GM23338 (cell line): ENCODE measurements around the gene PSPH. TPM values are rescaled to one million over a fixed set of nuclear protein-coding genes. Genes with fewer than 3 reads are reported as not detected.

ENCODE experiments used
- ATAC-seq: fragments of 200-7000 bp; cut with Tn5 transposase; 3 replicates; pipeline ENCODE4 v1.9.1; 2020
- DNase-seq: peaks from one replicate; pipeline ENCODE4 v3.0.0-alpha.2; 2015; ENCODE audit warnings: low spot score
- H2AFZ ChIP-seq: fragments of 200-600 bp; sonication (generic); 2 replicates; pipeline ENCODE4 v1.8.0; 2016; ENCODE audit warnings: antibody characterized with exemption, mild to moderate bottlenecking, moderate library complexity
- H3F3A ChIP-seq: fragments of 200-600 bp; sonication (generic); replicated peaks from 2 replicates; pipeline ENCODE4 v1.8.0; 2017; ENCODE audit warnings: antibody characterized with exemption, mixed run types, low read depth
- H3K27ac ChIP-seq: fragments of 200-600 bp; sonication (generic); 2 replicates; pipeline ENCODE4 v1.6.1; 2016; ENCODE audit warnings: low read depth
- H3K27me3 ChIP-seq: fragments of 200-600 bp; sonication (generic); 2 replicates; pipeline ENCODE4 v1.8.0; 2016; ENCODE audit warnings: mild to moderate bottlenecking, mixed run types, moderate library complexity; ENCODE audit not compliant: insufficient read depth
- H3K36me3 ChIP-seq: fragments of 200-600 bp; sonication (generic); 2 replicates; pipeline ENCODE4 v1.8.0; 2016; ENCODE audit warnings: mild to moderate bottlenecking; ENCODE audit not compliant: insufficient read depth
- H3K4me1 ChIP-seq: fragments of 200-600 bp; sonication (generic); 2 replicates; pipeline ENCODE4 v1.8.0; 2016; ENCODE audit warnings: mild to moderate bottlenecking, moderate library complexity; ENCODE audit not compliant: insufficient read depth
- H3K4me2 ChIP-seq: fragments of 200-600 bp; sonication (generic); 2 replicates; pipeline ENCODE4 v1.7.1; 2017; ENCODE audit warnings: mixed run types
- H3K4me3 ChIP-seq: fragments of 200-600 bp; sonication (generic); 2 replicates; pipeline ENCODE4 v1.6.1; 2016; ENCODE audit warnings: mixed run types
- H3K79me2 ChIP-seq: fragments of 200-600 bp; sonication (generic); replicated peaks from 2 replicates; pipeline ENCODE4 v1.8.0; 2017; ENCODE audit warnings: mild to moderate bottlenecking; ENCODE audit not compliant: insufficient read depth
- H3K9me2 ChIP-seq: fragments of 200-600 bp; sonication (generic); 2 replicates; pipeline ENCODE4 v1.8.0; 2017; ENCODE audit not compliant: insufficient read depth
- H4K20me1 ChIP-seq: fragments of 200-600 bp; sonication (generic); replicated peaks from 2 replicates; pipeline ENCODE4 v1.8.0; 2017; ENCODE audit warnings: mild to moderate bottlenecking; ENCODE audit not compliant: insufficient read depth
- H3K27ac Mint-ChIP-seq: 2 replicates; pipeline ENCODE4 v1.8.0; 2020; ENCODE audit warnings: inconsistent platforms, mild to moderate bottlenecking, moderate library complexity, mixed read lengths
- H3K27me3 Mint-ChIP-seq: 3 replicates; pipeline ENCODE4 v1.8.0; 2022; ENCODE audit warnings: low read depth, mild to moderate bottlenecking, moderate library complexity, mixed read lengths, inconsistent platforms; ENCODE audit not compliant: insufficient read depth, poor library complexity
- H3K36me3 Mint-ChIP-seq: 3 replicates; pipeline ENCODE4 v1.8.0; 2021; ENCODE audit warnings: low read depth, mild to moderate bottlenecking, inconsistent platforms, moderate library complexity, mixed read lengths
- H3K4me1 Mint-ChIP-seq: 3 replicates; pipeline ENCODE4 v1.8.0; 2020; ENCODE audit warnings: mild to moderate bottlenecking, inconsistent platforms, mixed read lengths
- H3K4me3 Mint-ChIP-seq: 3 replicates; pipeline ENCODE4 v1.8.0; 2021; ENCODE audit warnings: moderate library complexity, mild to moderate bottlenecking, inconsistent platforms, mixed read lengths
- H3K9me3 Mint-ChIP-seq: 3 replicates; pipeline ENCODE4 v1.8.0; 2020; ENCODE audit warnings: moderate library complexity, mild to moderate bottlenecking, inconsistent platforms, mixed read lengths
- CREB1 ChIP-seq: fragments of 250-450 bp; sonication (Bioruptor Pico); IDR thresholded peaks from 2 replicates; pipeline ENCODE4 v1.5.0; 2020; ENCODE audit warnings: low read depth, mild to moderate bottlenecking, moderate library complexity
- EZH2 ChIP-seq: fragments of 200-600 bp; sonication (generic); IDR thresholded peaks from one replicate; pipeline ENCODE4 v1.8.0; 2017; ENCODE audit warnings: antibody characterized with exemption, mild to moderate bottlenecking, low read depth; ENCODE audit not compliant: unreplicated experiment
- NANOG ChIP-seq: IDR thresholded peaks from 2 replicates; pipeline ENCODE4 v1.6.1; 2016; ENCODE audit warnings: antibody characterized with exemption, borderline replicate concordance
- REST ChIP-seq: IDR thresholded peaks from one replicate; pipeline ENCODE4 v1.6.1; 2018; ENCODE audit warnings: antibody characterized with exemption; ENCODE audit not compliant: unreplicated experiment
- STAT1 ChIP-seq: IDR thresholded peaks from one replicate; pipeline ENCODE4 v1.6.1; 2016; ENCODE audit warnings: antibody characterized with exemption; ENCODE audit not compliant: unreplicated experiment
- ZNF114 ChIP-seq: fragments of 250-450 bp; sonication (Bioruptor Pico); IDR thresholded peaks from 2 replicates; pipeline ENCODE4 v1.5.0; 2020; ENCODE audit warnings: mild to moderate bottlenecking, moderate library complexity
- polyA plus RNA-seq: library from polyadenylated mRNA; unstranded; fragments of >200 nt; fragmentation: Nextera tagmentation; extraction: Ambion mirVana; gene quantifications from 2 replicates; pipeline ENCODE4 v1.2.1, GENCODE V29; 2016
- total RNA-seq: library from RNA; depleted of rRNA; stranded (reverse); fragments of >200 nt; shearing (Covaris generic); gene quantifications from 2 replicates; pipeline ENCODE4 v1.2.3, GENCODE V29; 2014
- TF ChIP-seq, protein P1 (sequence below): fragments of 250-450 bp; sonication (Bioruptor Pico); IDR thresholded peaks from 2 replicates; pipeline ENCODE4 v1.5.0; 2020; ENCODE audit warnings: mild to moderate bottlenecking, moderate library complexity

Gene PSPH
- total and polyA plus RNA-seq, 2 experiments from 2014 or later, result 38.3 to 149 TPM

- no peaks in the 10 kb centered on the region for H3K79me2 ChIP-seq
- no peaks in the 10 kb centered on the region for H3K4me1 Mint-ChIP-seq
- no peaks in the 10 kb centered on the region for H3K27me3 ChIP-seq
- H4K20me1 ChIP-seq, result no peaks in the 10 kb centered on the region
- no peak overlapping the region for H3K4me3 ChIP-seq
- no peak overlapping the region for H3K4me3 Mint-ChIP-seq
- H3F3A ChIP-seq, result no peaks in the 10 kb centered on the region
- H3K9me2 ChIP-seq, result no peaks in the 10 kb centered on the region
- peaks cover 10% of the 10 kb centered on the region; the same call in 2 of the 3 replicates for H3K36me3 Mint-ChIP-seq
- no peaks in the 10 kb centered on the region for H3K4me1 ChIP-seq
- no peak overlapping the region for H3K27ac ChIP-seq
- peaks cover 8% of the 10 kb centered on the region for H3K27me3 Mint-ChIP-seq
- TF ChIP-seq NANOG (no peak), ZNF114 (CRISPR knock-in tag) (no peak), REST (no peak), CREB1 (no peak), EZH2 (no peak), STAT1 (no peak)
- TF ChIP-seq, protein P1, sequence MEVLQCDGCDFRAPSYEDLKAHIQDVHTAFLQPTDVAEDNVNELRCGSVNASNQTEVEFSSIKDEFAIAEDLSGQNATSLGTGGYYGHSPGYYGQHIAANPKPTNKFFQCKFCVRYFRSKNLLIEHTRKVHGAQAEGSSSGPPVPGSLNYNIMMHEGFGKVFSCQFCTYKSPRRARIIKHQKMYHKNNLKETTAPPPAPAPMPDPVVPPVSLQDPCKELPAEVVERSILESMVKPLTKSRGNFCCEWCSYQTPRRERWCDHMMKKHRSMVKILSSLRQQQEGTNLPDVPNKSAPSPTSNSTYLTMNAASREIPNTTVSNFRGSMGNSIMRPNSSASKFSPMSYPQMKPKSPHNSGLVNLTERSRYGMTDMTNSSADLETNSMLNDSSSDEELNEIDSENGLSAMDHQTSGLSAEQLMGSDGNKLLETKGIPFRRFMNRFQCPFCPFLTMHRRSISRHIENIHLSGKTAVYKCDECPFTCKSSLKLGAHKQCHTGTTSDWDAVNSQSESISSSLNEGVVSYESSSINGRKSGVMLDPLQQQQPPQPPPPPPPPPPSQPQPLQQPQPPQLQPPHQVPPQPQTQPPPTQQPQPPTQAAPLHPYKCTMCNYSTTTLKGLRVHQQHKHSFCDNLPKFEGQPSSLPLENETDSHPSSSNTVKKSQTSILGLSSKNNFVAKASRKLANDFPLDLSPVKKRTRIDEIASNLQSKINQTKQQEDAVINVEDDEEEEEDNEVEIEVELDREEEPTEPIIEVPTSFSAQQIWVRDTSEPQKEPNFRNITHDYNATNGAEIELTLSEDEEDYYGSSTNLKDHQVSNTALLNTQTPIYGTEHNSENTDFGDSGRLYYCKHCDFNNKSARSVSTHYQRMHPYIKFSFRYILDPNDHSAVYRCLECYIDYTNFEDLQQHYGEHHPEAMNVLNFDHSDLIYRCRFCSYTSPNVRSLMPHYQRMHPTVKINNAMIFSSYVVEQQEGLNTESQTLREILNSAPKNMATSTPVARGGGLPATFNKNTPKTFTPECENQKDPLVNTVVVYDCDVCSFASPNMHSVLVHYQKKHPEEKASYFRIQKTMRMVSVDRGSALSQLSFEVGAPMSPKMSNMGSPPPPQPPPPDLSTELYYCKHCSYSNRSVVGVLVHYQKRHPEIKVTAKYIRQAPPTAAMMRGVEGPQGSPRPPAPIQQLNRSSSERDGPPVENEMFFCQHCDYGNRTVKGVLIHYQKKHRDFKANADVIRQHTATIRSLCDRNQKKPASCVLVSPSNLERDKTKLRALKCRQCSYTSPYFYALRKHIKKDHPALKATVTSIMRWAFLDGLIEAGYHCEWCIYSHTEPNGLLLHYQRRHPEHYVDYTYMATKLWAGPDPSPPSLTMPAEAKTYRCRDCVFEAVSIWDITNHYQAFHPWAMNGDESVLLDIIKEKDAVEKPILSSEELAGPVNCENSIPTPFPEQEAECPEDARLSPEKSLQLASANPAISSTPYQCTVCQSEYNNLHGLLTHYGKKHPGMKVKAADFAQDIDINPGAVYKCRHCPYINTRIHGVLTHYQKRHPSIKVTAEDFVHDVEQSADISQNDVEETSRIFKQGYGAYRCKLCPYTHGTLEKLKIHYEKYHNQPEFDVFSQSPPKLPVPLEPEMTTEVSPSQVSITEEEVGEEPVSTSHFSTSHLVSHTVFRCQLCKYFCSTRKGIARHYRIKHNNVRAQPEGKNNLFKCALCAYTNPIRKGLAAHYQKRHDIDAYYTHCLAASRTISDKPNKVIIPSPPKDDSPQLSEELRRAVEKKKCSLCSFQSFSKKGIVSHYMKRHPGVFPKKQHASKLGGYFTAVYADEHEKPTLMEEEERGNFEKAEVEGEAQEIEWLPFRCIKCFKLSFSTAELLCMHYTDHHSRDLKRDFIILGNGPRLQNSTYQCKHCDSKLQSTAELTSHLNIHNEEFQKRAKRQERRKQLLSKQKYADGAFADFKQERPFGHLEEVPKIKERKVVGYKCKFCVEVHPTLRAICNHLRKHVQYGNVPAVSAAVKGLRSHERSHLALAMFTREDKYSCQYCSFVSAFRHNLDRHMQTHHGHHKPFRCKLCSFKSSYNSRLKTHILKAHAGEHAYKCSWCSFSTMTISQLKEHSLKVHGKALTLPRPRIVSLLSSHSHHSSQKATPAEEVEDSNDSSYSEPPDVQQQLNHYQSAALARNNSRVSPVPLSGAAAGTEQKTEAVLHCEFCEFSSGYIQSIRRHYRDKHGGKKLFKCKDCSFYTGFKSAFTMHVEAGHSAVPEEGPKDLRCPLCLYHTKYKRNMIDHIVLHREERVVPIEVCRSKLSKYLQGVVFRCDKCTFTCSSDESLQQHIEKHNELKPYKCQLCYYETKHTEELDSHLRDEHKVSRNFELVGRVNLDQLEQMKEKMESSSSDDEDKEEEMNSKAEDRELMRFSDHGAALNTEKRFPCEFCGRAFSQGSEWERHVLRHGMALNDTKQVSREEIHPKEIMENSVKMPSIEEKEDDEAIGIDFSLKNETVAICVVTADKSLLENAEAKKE (CRISPR knock-in tag), result no peak
- no peak overlapping the region for H3K4me2 ChIP-seq
- DNase-seq (no peak), ATAC-seq (no peak)
- H3K27ac Mint-ChIP-seq, result no peak overlapping the region
- H3K9me3 Mint-ChIP-seq, result peaks cover 16% of the 10 kb centered on the region
- no peaks in the 10 kb centered on the region for H3K36me3 ChIP-seq
- H2AFZ ChIP-seq, result no peak overlapping the region
Measured at GRCh38 chr7:56086761-56087160, 35.5 kb upstream of the PSPH start.
